NCI-H2081 treated with DMSO at 0.1 percent for 48 hours (cell line): ENCODE data around the gene SLC7A7.
"Not testable (repeated sequence)": the region's sequence is repeated elsewhere in the genome, so short reads cannot be mapped to it uniquely, and the experiment has no call there.

Source experiments
- DNase-seq: peaks from one replicate; lab custom pipeline; 2025; lab: John Stamatoyannopoulos, UW

Gene SLC7A7

GRCh38 chr14:22786685-22787084 is 28.6 kb downstream of the SLC7A7 start:
- no peak for DNase-seq

GRCh38 chr14:22781301-22781991 is 33.8 kb downstream of the SLC7A7 start:
- no peak for DNase-seq

- no peak for DNase-seq
Observed at GRCh38 chr14:22780941-22781300, 34.3 kb downstream of the SLC7A7 start.

GRCh38 chr14:22780105-22780679 is 35.0 kb downstream of the SLC7A7 start:
- no peak for DNase-seq

- DNase-seq, result no peak
Observed at GRCh38 chr14:22778084-22778483, 37.2 kb downstream of the SLC7A7 start.

- DNase-seq, result not testable (repeated sequence)
Observed at GRCh38 chr14:22776849-22777248, 38.4 kb downstream of the SLC7A7 start.

- no peak for DNase-seq
Observed at GRCh38 chr14:22776215-22776614, 39.0 kb downstream of the SLC7A7 start.

- DNase-seq, result no peak
Observed at GRCh38 chr14:22774011-22774706, 41.1 kb downstream of the SLC7A7 start.

- no peak for DNase-seq
Observed at GRCh38 chr14:22773162-22774010, 41.8 kb downstream of the SLC7A7 start.

- no peak for DNase-seq
Observed at GRCh38 chr14:22772725-22773124, 42.5 kb downstream of the SLC7A7 start.

GRCh38 chr14:22770481-22771187 is 44.6 kb downstream of the SLC7A7 start:
- DNase-seq, result no peak

GRCh38 chr14:22769369-22769768 is 45.9 kb downstream of the SLC7A7 start:
- no peak for DNase-seq

- DNase-seq, result no peak
Observed at GRCh38 chr14:22768947-22769346, 46.3 kb downstream of the SLC7A7 start.

GRCh38 chr14:22767323-22767589 is 48.0 kb downstream of the SLC7A7 start:
- DNase-seq, result no peak

- peak; percentile 87 for DNase-seq
Observed at GRCh38 chr14:22766457-22767322, 48.5 kb downstream of the SLC7A7 start, which contains the start of gene OXA1L. Gene OXA1L (plus strand): TSS chr14:22766688. CDS start chr14:22766702, 14 bp downstream.

GRCh38 chr14:22764382-22764781 is 50.9 kb downstream of the SLC7A7 start:
- DNase-seq, result no peak

GRCh38 chr14:22761734-22762133 is 53.5 kb downstream of the SLC7A7 start:
- no peak for DNase-seq

GRCh38 chr14:22757972-22758650 is 57.1 kb downstream of the SLC7A7 start:
- not testable (repeated sequence) for DNase-seq

- DNase-seq, result no peak
Observed at GRCh38 chr14:22753586-22753985, 61.6 kb downstream of the SLC7A7 start.

GRCh38 chr14:22752422-22752821 is 62.8 kb downstream of the SLC7A7 start:
- DNase-seq, result no peak
